ENCODE measurements around the gene MAML3.
A peak's percentile ranks its signal among the peaks of the same experiment; 100 is the strongest.

MAML3 gene

DNA sequence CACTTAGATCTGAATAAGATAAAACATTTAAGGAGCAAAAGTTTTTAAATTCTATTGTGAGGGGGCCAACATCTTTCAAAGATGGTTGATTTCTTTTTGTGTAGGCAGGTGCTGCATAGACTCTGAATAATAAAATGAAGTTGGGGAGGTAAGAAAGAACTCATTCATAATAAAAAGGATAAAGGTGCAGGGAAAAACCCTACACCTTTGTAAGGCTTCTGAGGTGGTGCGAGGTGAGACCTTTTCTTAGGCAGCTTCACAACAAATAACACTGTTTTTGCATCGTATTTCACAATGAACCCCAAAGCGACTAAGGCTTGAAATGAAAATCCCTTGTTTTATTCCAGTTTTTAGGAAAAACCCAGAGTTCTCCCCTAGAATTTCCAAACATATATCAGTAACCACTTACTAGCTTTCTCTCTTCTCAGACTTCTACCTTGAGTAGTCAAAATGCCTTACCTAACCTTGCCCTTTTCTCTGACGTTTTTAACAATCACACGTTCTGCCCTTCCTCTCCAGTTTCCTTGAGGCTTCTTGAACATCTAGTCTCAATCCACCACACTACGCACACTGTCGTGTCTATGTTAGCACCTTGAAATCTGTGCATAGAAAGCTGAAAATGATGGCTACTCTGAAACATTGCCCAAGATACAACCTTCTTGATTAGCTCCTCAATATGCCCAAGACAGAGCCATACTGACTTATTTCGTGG lies 30.2 kb downstream of the MAML3 start:
- DNase-seq: no peak

DNA sequence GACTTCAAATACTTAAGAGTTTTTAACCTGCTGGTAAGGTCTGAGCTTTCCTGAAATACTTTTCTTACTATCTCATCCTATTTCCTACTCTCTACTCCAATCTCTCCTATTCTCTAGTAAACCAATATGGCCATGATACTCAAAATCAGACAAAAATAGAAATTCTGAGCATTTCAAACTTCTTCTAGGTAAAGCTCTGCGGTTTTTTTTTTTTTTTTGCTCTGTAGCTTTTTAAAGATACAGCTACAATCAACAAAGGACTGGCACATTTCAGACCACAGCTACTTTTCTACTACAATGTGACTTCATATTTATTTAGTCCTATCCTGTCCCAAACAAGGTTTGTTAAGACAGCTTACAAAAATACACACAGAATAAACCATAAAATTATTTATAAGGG lies 31.1 kb downstream of the MAML3 start:
- DNase-seq: no peak

DNA sequence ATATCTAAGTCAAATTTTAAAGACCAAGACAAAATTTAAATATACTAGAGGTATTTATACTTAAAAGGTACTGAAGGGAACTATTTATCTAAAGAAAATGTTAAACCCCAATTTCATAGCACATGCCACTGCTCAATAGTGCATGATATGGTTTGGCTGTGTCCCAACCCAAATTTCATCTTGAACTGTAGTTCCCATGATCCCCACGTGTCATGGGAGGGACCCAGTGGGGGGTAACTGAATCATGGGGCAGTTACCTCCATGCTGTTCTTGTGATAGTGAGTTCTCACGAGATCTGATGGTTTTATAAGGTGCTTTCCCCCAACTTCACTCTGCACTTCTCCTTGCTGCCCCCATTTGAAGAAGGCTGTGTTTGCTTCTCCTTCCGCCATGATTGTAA lies 32.3 kb downstream of the MAML3 start:
- no peak for DNase-seq

GRCh38 chr4:140118931-140119640 lies 34.9 kb downstream of the MAML3 start:
- DNase-seq: no peak

GRCh38 chr4:140117947-140118346 lies 36.0 kb downstream of the MAML3 start:
- DNase-seq: no peak

DNA sequence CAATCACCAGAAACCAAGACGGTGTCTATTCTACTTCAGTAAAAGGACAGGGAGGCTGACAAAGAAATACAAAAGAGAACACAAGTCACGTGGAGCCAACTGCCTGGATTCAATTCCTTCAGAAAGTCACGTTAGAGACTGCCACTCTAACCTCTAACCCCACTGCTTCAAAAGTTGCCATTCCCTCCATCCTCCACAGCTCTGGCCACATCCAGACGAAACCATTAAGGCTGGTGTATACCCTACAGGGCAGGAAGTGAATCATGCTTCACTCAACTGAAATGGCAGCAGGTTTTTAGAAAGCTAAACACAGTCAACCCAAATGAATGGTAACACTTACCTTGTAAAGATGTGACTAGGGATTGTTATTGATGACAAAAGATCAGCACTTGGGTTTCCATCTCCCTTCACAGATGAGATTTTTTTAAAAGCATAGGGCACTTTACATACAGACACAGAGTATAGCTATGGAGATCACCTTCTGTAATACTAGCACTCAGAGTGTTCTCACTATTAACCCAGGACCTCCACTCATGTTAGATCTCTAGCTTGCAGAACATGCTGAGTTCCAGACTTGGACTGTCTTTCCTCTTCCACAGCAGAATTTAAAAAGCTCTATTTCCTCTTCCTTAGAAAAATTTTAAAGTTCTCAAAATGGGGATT lies 37.4 kb downstream of the MAML3 start:
- peak; percentile 75 for DNase-seq

DNA sequence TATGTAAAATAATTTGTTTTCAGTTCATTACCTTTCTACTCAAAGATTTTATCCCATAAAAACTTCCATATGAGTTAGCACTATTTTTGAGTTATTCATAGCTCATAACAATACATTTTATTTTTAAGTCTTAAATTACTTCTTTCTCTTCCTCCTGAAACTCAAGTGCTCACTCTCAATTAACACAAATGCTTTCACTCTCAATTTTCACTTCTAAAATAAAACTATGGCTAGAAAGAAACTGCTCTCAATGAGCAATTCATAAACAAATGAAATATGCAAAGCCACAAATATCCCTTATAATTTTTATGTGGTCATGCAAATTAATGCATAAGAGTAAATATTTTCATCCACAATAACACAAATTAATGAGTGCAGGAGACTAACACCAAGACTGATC lies 38.8 kb downstream of the MAML3 start:
- no peak for DNase-seq

GRCh38 chr4:140113653-140114052 lies 40.3 kb downstream of the MAML3 start:
- DNase-seq: no peak

DNA sequence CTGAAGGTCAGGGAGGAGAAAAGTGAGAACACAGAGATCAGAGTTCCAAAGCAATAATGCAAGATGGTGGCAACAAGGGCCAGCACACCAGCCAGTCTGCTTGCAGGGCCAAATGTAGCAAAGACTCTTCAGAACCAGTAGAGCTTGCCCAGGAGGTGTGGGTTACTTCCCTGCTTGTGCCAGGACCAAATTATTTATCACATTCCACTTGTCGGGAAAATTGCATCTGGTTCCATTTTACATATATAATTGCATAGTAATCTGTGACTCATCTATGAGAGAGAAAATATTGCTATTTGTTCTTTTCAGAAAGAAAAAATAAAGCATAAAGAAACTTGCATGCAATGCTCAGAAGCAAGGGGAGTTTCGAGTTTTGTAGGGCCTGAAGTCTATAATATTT lies 41.4 kb downstream of the MAML3 start:
- DNase-seq: no peak

DNA sequence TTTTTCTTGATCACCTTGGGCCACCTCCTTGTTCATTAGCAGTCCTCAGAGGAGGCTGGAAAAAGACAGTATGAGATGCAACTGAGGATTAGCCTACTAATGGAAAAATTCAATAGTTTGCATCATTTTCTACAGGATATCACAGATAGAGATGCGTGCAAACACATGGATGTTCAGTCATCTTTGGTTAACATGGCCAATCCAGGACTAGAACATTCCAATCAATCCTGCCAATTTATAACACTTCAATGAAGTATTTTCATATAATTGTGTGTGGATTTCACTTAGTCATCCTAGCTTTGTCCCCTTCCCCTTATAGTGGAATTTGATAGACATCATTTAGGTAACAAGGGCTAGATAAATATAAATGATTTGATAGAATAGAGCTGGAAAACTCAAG lies 42.7 kb downstream of the MAML3 start:
- DNase-seq: no peak

- no peak for DNase-seq
These were observed 43.3 kb downstream of the MAML3 start for GRCh38 chr4:140110542-140111215.

DNA sequence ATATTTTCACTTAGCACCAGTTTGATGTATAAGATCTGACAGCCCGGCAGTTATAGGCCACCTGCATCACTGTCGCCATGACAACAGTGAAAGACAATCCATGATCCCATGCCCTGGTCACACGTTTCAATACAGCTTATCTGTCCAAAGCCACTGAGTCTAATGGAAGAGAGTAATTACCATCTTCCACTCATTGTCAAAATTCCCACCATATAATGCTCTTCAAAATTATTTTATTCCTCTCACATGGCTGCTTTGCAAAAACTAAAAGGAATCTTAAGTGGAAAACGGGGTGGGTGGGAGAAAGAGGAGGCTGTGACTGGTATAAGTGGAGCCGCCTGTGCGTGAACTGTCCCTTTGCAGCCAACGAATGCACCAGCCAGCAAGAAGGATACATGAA lies 44.2 kb downstream of the MAML3 start:
- DNase-seq: peak; percentile 58

DNA sequence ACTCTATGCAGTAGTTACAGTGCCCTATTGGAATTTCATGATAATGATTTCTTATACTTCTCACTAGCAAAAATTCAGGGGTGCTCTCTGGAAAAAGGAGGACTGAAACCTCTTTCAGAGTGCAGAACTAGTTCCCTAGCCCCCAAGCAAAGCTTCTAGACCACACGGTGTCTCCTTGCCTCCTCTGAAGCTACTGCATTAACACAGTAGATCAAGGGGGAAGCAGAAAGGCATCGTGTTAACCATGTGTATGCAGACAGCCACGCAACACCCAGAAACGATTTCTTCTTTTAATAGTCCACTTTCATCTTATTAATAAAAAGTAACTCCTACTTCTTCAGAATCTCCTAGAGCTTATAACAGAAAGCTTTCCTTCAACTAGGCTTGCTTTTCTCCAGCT lies 44.7 kb downstream of the MAML3 start:
- DNase-seq: no peak

DNA sequence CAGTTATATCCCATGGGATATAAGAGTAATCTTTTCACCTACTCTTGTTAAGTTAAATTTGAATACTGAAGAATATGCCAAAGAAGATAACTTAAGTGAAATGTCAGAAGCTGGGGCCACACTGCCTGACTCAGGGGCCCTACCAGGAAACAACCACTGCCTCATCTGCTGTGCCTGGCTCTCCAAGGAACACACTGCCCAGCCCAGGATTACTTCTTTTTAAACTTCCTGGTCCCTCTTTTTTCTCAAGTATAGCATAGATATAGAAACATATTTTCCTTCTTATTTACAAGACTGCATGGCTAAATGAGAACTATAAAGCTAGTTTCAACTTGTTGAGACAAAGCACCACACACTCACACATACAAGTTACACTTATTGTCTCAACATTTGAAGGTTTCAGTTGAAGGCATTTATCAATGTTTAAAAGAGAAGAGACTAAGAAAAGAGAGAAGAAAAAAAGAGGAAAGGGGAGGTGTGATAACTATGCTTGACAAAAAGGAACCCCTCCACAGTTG lies 45.2 kb downstream of the MAML3 start:
- DNase-seq: no peak

DNA sequence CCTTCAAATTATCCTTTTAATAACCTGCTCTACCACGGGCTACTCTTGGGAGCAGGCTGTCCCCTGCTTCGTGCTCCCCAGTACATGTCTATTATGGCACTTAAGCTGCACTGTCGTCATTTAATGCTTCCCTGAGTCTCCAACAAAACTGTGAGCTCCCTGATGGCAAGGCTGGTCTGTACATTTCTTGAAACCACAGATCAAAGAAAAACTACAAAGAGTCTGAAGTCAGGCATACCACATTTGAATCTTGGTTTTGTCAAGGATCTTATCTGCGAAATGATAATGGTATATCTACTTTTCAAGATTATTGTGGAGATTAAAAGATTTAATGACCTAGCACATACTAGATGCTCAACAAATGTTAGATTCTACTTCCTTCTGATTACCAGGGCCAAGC lies 45.7 kb downstream of the MAML3 start:
- no peak for DNase-seq

GRCh38 chr4:140106289-140106844 lies 47.6 kb downstream of the MAML3 start:
- no peak for DNase-seq

GRCh38 chr4:140105436-140105835 lies 48.5 kb downstream of the MAML3 start:
- DNase-seq: no peak

DNA sequence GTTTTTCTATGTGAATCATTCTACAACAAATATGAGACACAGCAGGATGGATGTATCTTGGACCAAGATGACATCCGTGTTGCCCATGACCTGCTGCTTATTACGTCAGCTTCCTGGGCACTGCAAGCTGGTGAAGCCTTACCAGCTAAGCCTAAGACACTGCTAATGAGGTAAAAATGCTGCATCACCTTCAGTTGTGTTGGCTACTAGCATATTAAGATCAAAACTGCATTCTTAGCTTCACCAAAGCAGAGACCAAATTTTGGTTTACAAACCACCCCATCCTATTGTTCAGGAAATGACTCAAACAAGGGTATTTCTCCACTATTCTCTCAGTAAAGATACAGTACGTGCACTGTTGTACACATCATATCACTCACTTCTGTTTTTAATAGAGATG lies 50.3 kb downstream of the MAML3 start:
- DNase-seq: peak; percentile 20

GRCh38 chr4:140102421-140102820 lies 51.6 kb downstream of the MAML3 start:
- peak; percentile 26 for DNase-seq

GRCh38 chr4:140100771-140101170 lies 53.2 kb downstream of the MAML3 start:
- DNase-seq: peak; percentile 51

- peak; percentile 79 for DNase-seq
These were observed 54.0 kb downstream of the MAML3 start for GRCh38 chr4:140099983-140100382.

DNA sequence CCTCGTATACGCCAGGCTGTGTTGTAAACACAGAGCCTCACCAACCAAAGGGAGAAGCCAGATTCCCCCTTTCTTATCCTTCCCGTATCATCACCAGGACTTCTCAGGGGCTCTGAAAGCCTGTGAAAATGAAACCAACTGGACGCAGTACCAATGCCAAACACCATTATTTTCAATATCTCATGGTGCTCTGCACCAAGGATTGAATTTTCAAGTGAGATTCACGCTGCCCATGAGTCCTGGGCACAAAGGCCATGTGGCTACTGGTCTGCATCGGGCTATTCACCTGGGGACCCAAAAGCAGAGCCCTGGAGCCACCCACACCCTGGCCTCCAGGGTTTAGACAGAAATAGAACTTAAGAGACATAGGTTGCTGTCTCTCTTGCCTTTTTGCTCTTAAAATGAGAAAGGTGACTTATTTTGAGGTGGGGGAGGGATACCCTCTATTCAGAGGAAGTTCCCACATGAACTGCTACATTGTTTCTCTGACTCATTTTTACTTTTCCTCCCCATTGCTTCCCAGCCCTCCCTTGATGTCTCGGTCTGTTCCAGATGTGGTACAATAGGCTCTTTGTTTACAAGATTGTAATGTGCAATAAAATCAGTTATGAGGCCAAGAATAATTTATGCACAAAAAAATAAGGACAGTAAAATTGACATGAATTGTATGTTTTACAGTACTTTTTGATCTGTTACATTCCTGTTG lies 55.4 kb downstream of the MAML3 start:
- no peak for DNase-seq

Data from NCI-H69 (cell line).